Mesenchymal stem cell (in vitro differentiated cells and primary cell): ENCODE measurements around the gene KIRREL3.

Source experiments
- DNase-seq: peaks from one replicate; pipeline ENCODE4 v3.0.0-alpha.2; 2013
- H2AFZ ChIP-seq: one replicate; pipeline ENCODE4 v1.6.1; 2013; ENCODE audit warnings: low read depth, mild to moderate bottlenecking, control low read depth, inconsistent platforms, low read length, moderate library complexity
- H2AK5ac ChIP-seq: 2 replicates; pipeline ENCODE4 v1.6.1; 2013; ENCODE audit warnings: low read length, moderate library complexity, mild to moderate bottlenecking, inconsistent platforms; ENCODE audit not compliant: severe bottlenecking
- H2BK120ac ChIP-seq: one replicate; pipeline ENCODE4 v1.6.1; 2013; ENCODE audit warnings: low read depth, mild to moderate bottlenecking, inconsistent platforms, low read length, moderate library complexity
- H2BK12ac ChIP-seq, 2 experiments: one replicate each; pipeline ENCODE4 v1.6.1; 2013; ENCODE audit warnings: inconsistent platforms in 2 of 2, low read length in 2 of 2, mild to moderate bottlenecking in 2 of 2, moderate library complexity in 2 of 2, control low read depth in 1 of 2
- H2BK15ac ChIP-seq: one replicate; pipeline ENCODE4 v1.6.1; 2013; ENCODE audit warnings: mild to moderate bottlenecking, low read depth, inconsistent platforms; ENCODE audit not compliant: poor library complexity, severe bottlenecking
- H2BK5ac ChIP-seq: 2 replicates; pipeline ENCODE4 v1.6.1; 2013; ENCODE audit warnings: low read depth, mild to moderate bottlenecking, low read length, control low read depth, inconsistent platforms; ENCODE audit not compliant: poor library complexity, severe bottlenecking
- H3K14ac ChIP-seq, 2 experiments: one replicate each; pipeline ENCODE4 v1.6.1; 2013; ENCODE audit warnings: inconsistent platforms in 2 of 2, low read length in 2 of 2, control low read depth in 1 of 2, mild to moderate bottlenecking in 1 of 2, moderate library complexity in 1 of 2
- H3K18ac ChIP-seq, 2 experiments: one replicate each; pipeline ENCODE4 v1.6.1; 2013; ENCODE audit warnings: inconsistent platforms in 2 of 2, low read length in 2 of 2, control low read depth in 1 of 2, low read depth in 1 of 2, mild to moderate bottlenecking in 1 of 2
- H3K23ac ChIP-seq, 2 experiments: one replicate each; pipeline ENCODE4 v1.6.1; 2013; ENCODE audit warnings: inconsistent platforms in 2 of 2, low read length in 2 of 2, mild to moderate bottlenecking in 2 of 2, moderate library complexity in 2 of 2, control low read depth in 1 of 2
- H3K27ac ChIP-seq: 2 replicates; pipeline ENCODE4 v1.5.1; 2013; ENCODE audit warnings: mild to moderate bottlenecking, moderate library complexity, low read length, control low read depth, inconsistent platforms; ENCODE audit not compliant: poor library complexity, severe bottlenecking
- H3K27me3 ChIP-seq, 2 experiments: 2 replicates each; pipeline versions ENCODE4 v1.6.1 to v1.7.0; 2013; ENCODE audit warnings: low read length in 2 of 2, mild to moderate bottlenecking in 2 of 2, moderate library complexity in 2 of 2, control low read depth in 1 of 2, inconsistent platforms in 1 of 2; ENCODE audit not compliant: control insufficient read depth in 1 of 2, insufficient read depth in 1 of 2
- H3K36me3 ChIP-seq, 2 experiments: 2 replicates each; pipeline versions ENCODE4 v1.6.1 to v1.7.0; 2013; ENCODE audit warnings: low read length in 2 of 2, control low read depth in 1 of 2, inconsistent platforms in 1 of 2, low read depth in 1 of 2, mild to moderate bottlenecking in 1 of 2; ENCODE audit not compliant: insufficient read depth in 2 of 2, control insufficient read depth in 1 of 2
- H3K4ac ChIP-seq, 2 experiments: one replicate each; pipeline ENCODE4 v1.6.1; 2013; ENCODE audit warnings: inconsistent platforms in 2 of 2, low read length in 2 of 2, mild to moderate bottlenecking in 2 of 2, moderate library complexity in 2 of 2, control low read depth in 1 of 2, low read depth in 1 of 2
- H3K4me1 ChIP-seq: 2 replicates; pipeline ENCODE4 v1.6.1; 2013; ENCODE audit warnings: low read depth, low read length, control low read depth; ENCODE audit not compliant: control insufficient read depth, insufficient read depth
- H3K4me2 ChIP-seq: 2 replicates; pipeline ENCODE4 v1.6.1; 2013; ENCODE audit warnings: low read length, mild to moderate bottlenecking, inconsistent platforms; ENCODE audit not compliant: poor library complexity, severe bottlenecking
- H3K4me3 ChIP-seq, 2 experiments: 2 replicates each; pipeline versions ENCODE4 v1.5.1 to v1.7.0; 2013; ENCODE audit warnings: low read length in 2 of 2, mild to moderate bottlenecking in 2 of 2, control low read depth in 1 of 2, low read depth in 1 of 2; ENCODE audit not compliant: insufficient read depth in 1 of 2
- H3K79me1 ChIP-seq: replicated peaks from 2 replicates; pipeline ENCODE4 v1.6.1; 2013; ENCODE audit warnings: mild to moderate bottlenecking, control low read depth, low read length, inconsistent platforms; ENCODE audit not compliant: poor library complexity, severe bottlenecking
- H3K9ac ChIP-seq: 2 replicates; pipeline ENCODE4 v1.7.0; 2013; ENCODE audit warnings: mild to moderate bottlenecking, low read length, moderate library complexity
- H3K9me3 ChIP-seq: 2 replicates; pipeline ENCODE4 v1.7.0; 2013; ENCODE audit warnings: mild to moderate bottlenecking, low read length; ENCODE audit not compliant: control insufficient read depth
- H4K8ac ChIP-seq: one replicate; pipeline ENCODE4 v1.6.1; 2013; ENCODE audit warnings: inconsistent platforms, mild to moderate bottlenecking, low read length, moderate library complexity
- H4K91ac ChIP-seq: one replicate; pipeline ENCODE4 v1.6.1; 2013; ENCODE audit warnings: mild to moderate bottlenecking, low read length, inconsistent platforms
- WGBS: methylation state at CpG from one replicate; pipeline ENCODE4 v1.1.7; 2013; ENCODE audit warnings: mixed read lengths; 5-methylcytosine and 5-hydroxymethylcytosine counted together

The KIRREL3 gene

GRCh38 chr11:126702165-126702720, 298.3 kb downstream of the KIRREL3 start:
- H4K91ac ChIP-seq = no peak overlapping the region
- no peak overlapping the region for H3K27ac ChIP-seq
- peaks cover 0 to 5% of the 10 kb centered on the region in 2 experiments for H3K27me3 ChIP-seq
- no peak overlapping the region for H3K4ac ChIP-seq
- peaks cover 0 to 3% of the 10 kb centered on the region in 2 experiments for H3K36me3 ChIP-seq
- no peak overlapping the region for H3K4me2 ChIP-seq
- no peak overlapping the region for H2BK120ac ChIP-seq
- no peak overlapping the region for H4K8ac ChIP-seq
- H3K4me3 ChIP-seq = no peak overlapping the region
- H2BK15ac ChIP-seq = no peak overlapping the region
- no peak overlapping the region for H3K23ac ChIP-seq
- H2AK5ac ChIP-seq = no peak overlapping the region
- H2AFZ ChIP-seq = no peak overlapping the region
- H3K9ac ChIP-seq = no peak overlapping the region
- no peak for DNase-seq
- peaks cover 9% of the 10 kb centered on the region for H3K4me1 ChIP-seq
- no peaks in the 10 kb centered on the region for H3K9me3 ChIP-seq
- H2BK12ac ChIP-seq = no peak overlapping the region
- H3K18ac ChIP-seq = no peak overlapping the region
- WGBS = 81% methylated on average over 6 of the region's 7 CpGs
- no peak overlapping the region for H2BK5ac ChIP-seq
- peaks cover 2% of the 10 kb centered on the region for H3K79me1 ChIP-seq
- H3K14ac ChIP-seq = no peak overlapping the region

- no peak overlapping the region for H2AK5ac ChIP-seq
- H3K79me1 ChIP-seq = peaks cover 2% of the 10 kb centered on the region
- H4K91ac ChIP-seq = no peak overlapping the region
- H3K14ac ChIP-seq = no peak overlapping the region
- H3K4me1 ChIP-seq = peaks cover 9% of the 10 kb centered on the region
- no peak overlapping the region for H2BK12ac ChIP-seq
- no peak overlapping the region for H3K4ac ChIP-seq
- no peak overlapping the region for H4K8ac ChIP-seq
- no peak overlapping the region for H3K9ac ChIP-seq
- H2BK5ac ChIP-seq = no peak overlapping the region
- H3K4me2 ChIP-seq = no peak overlapping the region
- DNase-seq = no peak
- no peak overlapping the region for H3K27ac ChIP-seq
- H3K23ac ChIP-seq = no peak overlapping the region
- no peak overlapping the region for H2BK120ac ChIP-seq
- H2AFZ ChIP-seq = no peak overlapping the region
- no peak overlapping the region for H2BK15ac ChIP-seq
- H3K9me3 ChIP-seq = no peaks in the 10 kb centered on the region
- peaks cover 0 to 5% of the 10 kb centered on the region in 2 experiments for H3K27me3 ChIP-seq
- H3K18ac ChIP-seq = no peak overlapping the region
- no peak overlapping the region for H3K4me3 ChIP-seq
- 66% methylated on average over 2 of the region's 2 CpGs for WGBS
- H3K36me3 ChIP-seq = peaks cover 0 to 3% of the 10 kb centered on the region in 2 experiments
These were observed 299.1 kb downstream of the KIRREL3 start for GRCh38 chr11:126701520-126701897.

- peaks cover 0 to 3% of the 10 kb centered on the region in 2 experiments for H3K36me3 ChIP-seq
- H3K18ac ChIP-seq = no peak overlapping the region
- 79% methylated on average over 9 of the region's 9 CpGs for WGBS
- H3K9ac ChIP-seq = no peak overlapping the region
- no peak for DNase-seq
- H3K9me3 ChIP-seq = no peaks in the 10 kb centered on the region
- no peak overlapping the region for H4K8ac ChIP-seq
- H3K4me1 ChIP-seq = peaks cover 9% of the 10 kb centered on the region
- no peak overlapping the region for H3K4ac ChIP-seq
- no peak overlapping the region for H2AFZ ChIP-seq
- H3K27ac ChIP-seq = no peak overlapping the region
- no peak overlapping the region for H3K23ac ChIP-seq
- H2BK120ac ChIP-seq = no peak overlapping the region
- H2BK15ac ChIP-seq = no peak overlapping the region
- H3K27me3 ChIP-seq = peaks cover 0 to 5% of the 10 kb centered on the region in 2 experiments
- no peak overlapping the region for H2BK5ac ChIP-seq
- H4K91ac ChIP-seq = no peak overlapping the region
- no peak overlapping the region for H2BK12ac ChIP-seq
- H3K14ac ChIP-seq = no peak overlapping the region
- no peak overlapping the region for H3K4me3 ChIP-seq
- H3K79me1 ChIP-seq = peaks cover 2% of the 10 kb centered on the region
- H3K4me2 ChIP-seq = no peak overlapping the region
- no peak overlapping the region for H2AK5ac ChIP-seq
These were observed 299.6 kb downstream of the KIRREL3 start for GRCh38 chr11:126700768-126701519.

GRCh38 chr11:126698576-126698975, 302.0 kb downstream of the KIRREL3 start:
- no peak overlapping the region for H3K4me2 ChIP-seq
- H3K14ac ChIP-seq = no peak overlapping the region
- no peak overlapping the region for H2AFZ ChIP-seq
- no peak overlapping the region for H2BK12ac ChIP-seq
- H3K4ac ChIP-seq = no peak overlapping the region
- no peaks in the 10 kb centered on the region for H3K79me1 ChIP-seq
- H2BK5ac ChIP-seq = no peak overlapping the region
- H3K36me3 ChIP-seq = peaks cover 0 to 3% of the 10 kb centered on the region in 2 experiments
- no peak overlapping the region for H2BK120ac ChIP-seq
- peaks cover 8% of the 10 kb centered on the region for H3K4me1 ChIP-seq
- H3K4me3 ChIP-seq = no peak overlapping the region
- no peak overlapping the region for H3K18ac ChIP-seq
- H3K9me3 ChIP-seq = no peaks in the 10 kb centered on the region
- no peak overlapping the region for H4K8ac ChIP-seq
- H3K27me3 ChIP-seq = no peaks in the 10 kb centered on the region
- no peak overlapping the region for H3K27ac ChIP-seq
- DNase-seq = no peak
- 43% methylated on average over 6 of the region's 8 CpGs for WGBS
- no peak overlapping the region for H3K9ac ChIP-seq
- H2BK15ac ChIP-seq = no peak overlapping the region
- H4K91ac ChIP-seq = no peak overlapping the region
- H3K23ac ChIP-seq = no peak overlapping the region
- H2AK5ac ChIP-seq = no peak overlapping the region
